GM18517 (cell line): ENCODE results near the gene FEZF1.
"Not testable (repeated sequence)": the region's sequence is repeated elsewhere in the genome, so short reads cannot be mapped to it uniquely, and the experiment has no call there.

Experiments used
- ATAC-seq: cut with Tn5 transposase; IDR thresholded peaks from one replicate; pipeline ENCODE4 v1.9.1; 2021; ENCODE audit warnings: mild to moderate bottlenecking, moderate library complexity; ENCODE audit not compliant: unreplicated experiment

FEZF1 gene

GRCh38 chr7:122309421-122309820 is 4.9 kb upstream of the FEZF1 start:
- no peak for ATAC-seq

- no peak for ATAC-seq
Observed at GRCh38 chr7:122307228-122307621, 2.7 kb upstream of the FEZF1 start.

- ATAC-seq = no peak
Observed at GRCh38 chr7:122306320-122307227, 2.0 kb upstream of the FEZF1 start.

GRCh38 chr7:122305475-122306319 is 1.1 kb upstream of the FEZF1 start:
- ATAC-seq = no peak

GRCh38 chr7:122304996-122305421 is 459 bp upstream of the FEZF1 start:
- ATAC-seq = no peak

GRCh38 chr7:122303531-122304318 is 825 bp downstream of the FEZF1 start:
- no peak for ATAC-seq

- no peak for ATAC-seq
Observed at GRCh38 chr7:122302761-122303530, 1.6 kb downstream of the FEZF1 start.

GRCh38 chr7:122301858-122302760 is 2.4 kb downstream of the FEZF1 start:
- no peak for ATAC-seq

- no peak for ATAC-seq
Observed at GRCh38 chr7:122300956-122301833, 3.4 kb downstream of the FEZF1 start.

- no peak for ATAC-seq
Observed at GRCh38 chr7:122300211-122300932, 4.2 kb downstream of the FEZF1 start.

GRCh38 chr7:122299624-122300210 is 4.8 kb downstream of the FEZF1 start:
- ATAC-seq = no peak

- no peak for ATAC-seq
Observed at GRCh38 chr7:122298618-122299017, 5.9 kb downstream of the FEZF1 start.

GRCh38 chr7:122298131-122298530 is 6.4 kb downstream of the FEZF1 start:
- no peak for ATAC-seq

- no peak for ATAC-seq
Observed at GRCh38 chr7:122291189-122291588, 13.4 kb downstream of the FEZF1 start.

- ATAC-seq = no peak
Observed at GRCh38 chr7:122290476-122290875, 14.1 kb downstream of the FEZF1 start.

GRCh38 chr7:122289426-122289825 is 15.1 kb downstream of the FEZF1 start:
- ATAC-seq = no peak

- not testable (repeated sequence) for ATAC-seq
Observed at GRCh38 chr7:122284608-122285007, 19.9 kb downstream of the FEZF1 start.
